Measurements from ENCODE around the gene ENGASE.

- TF ChIP-seq REST (IDR thresholded peaks at IDR 0.05; ENCODE audit: insufficient read depth in 1 of 2, low read depth in 2 of 2, low read length in 2 of 2) (no peak), TAF1 (IDR thresholded peaks at IDR 0.05; ENCODE audit: borderline replicate concordance, insufficient read depth, low read length) (no peak)
Measured at GRCh38 chr17:79131701-79132100, 57.1 kb downstream of the ENGASE start.
